GM06990 (cell line): Measurements from ENCODE around the gene JAG1.

Experiments used
- DNase-seq: peaks from one replicate; pipeline ENCODE4 v3.0.0-alpha.2; 2011; ENCODE audit not compliant: insufficient read length; ENCODE audit errors: extremely low read depth
- H3K27me3 ChIP-seq: replicated peaks from 2 replicates; pipeline ENCODE4 v1.6.0; 2011; ENCODE audit warnings: low read length; ENCODE audit not compliant: control insufficient read depth, insufficient read depth
- H3K36me3 ChIP-seq: 2 replicates; pipeline ENCODE4 v1.5.1; 2011; ENCODE audit warnings: low read length; ENCODE audit not compliant: control insufficient read depth, insufficient read depth
- H3K4me3 ChIP-seq: replicated peaks from 2 replicates; pipeline ENCODE4 v1.5.1; 2011; ENCODE audit warnings: low read depth, mild to moderate bottlenecking, control low read depth, low read length
- TF ChIP-seq, protein P1 (sequence below): IDR thresholded peaks from 2 replicates; pipeline ENCODE4 v1.5.1; 2011; ENCODE audit warnings: low read length, control low read depth, mild to moderate bottlenecking, inconsistent platforms; ENCODE audit not compliant: insufficient read depth, poor library complexity, severe bottlenecking

JAG1 gene

GRCh38 chr20:10649080-10649796, 24.6 kb downstream of the JAG1 start:
- TF ChIP-seq, protein P1, sequence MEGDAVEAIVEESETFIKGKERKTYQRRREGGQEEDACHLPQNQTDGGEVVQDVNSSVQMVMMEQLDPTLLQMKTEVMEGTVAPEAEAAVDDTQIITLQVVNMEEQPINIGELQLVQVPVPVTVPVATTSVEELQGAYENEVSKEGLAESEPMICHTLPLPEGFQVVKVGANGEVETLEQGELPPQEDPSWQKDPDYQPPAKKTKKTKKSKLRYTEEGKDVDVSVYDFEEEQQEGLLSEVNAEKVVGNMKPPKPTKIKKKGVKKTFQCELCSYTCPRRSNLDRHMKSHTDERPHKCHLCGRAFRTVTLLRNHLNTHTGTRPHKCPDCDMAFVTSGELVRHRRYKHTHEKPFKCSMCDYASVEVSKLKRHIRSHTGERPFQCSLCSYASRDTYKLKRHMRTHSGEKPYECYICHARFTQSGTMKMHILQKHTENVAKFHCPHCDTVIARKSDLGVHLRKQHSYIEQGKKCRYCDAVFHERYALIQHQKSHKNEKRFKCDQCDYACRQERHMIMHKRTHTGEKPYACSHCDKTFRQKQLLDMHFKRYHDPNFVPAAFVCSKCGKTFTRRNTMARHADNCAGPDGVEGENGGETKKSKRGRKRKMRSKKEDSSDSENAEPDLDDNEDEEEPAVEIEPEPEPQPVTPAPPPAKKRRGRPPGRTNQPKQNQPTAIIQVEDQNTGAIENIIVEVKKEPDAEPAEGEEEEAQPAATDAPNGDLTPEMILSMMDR = no peak
- DNase-seq = no peak
- Histone ChIP-seq H3K4me3 (no peak overlapping the region), H3K27me3 (no peaks in the 10 kb centered on the region; the same call in 1 of the 2 replicates), H3K36me3 (no peaks in the 10 kb centered on the region)

- no peak for DNase-seq
- TF ChIP-seq, protein P1 = no peak
- Histone ChIP-seq H3K36me3 (no peaks in the 10 kb centered on the region), H3K4me3 (no peak overlapping the region), H3K27me3 (no peaks in the 10 kb centered on the region; the same call in 1 of the 2 replicates)
Measured at GRCh38 chr20:10648651-10649050, 25.1 kb downstream of the JAG1 start.

DNA sequence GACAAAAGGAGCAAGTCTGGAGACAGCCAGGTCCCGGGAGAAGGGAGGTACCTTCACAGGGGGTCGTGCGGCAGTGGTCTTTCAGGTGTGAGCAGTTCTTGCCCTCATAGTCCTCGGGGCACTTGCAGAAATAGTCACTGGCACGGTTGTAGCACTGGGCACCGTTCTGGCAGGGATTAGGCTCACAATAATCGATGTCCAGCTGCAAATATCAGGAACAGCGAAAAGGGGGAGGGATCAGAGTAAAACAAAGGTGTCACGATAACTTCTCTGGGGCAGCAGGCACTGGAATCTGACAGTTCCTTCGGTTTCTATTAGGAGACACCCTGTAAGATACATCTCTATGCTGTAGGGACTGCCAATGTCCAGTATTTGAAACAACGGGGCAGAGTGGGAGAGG, 25.9 kb downstream of the JAG1 start:
- H3K4me3 ChIP-seq = no peak overlapping the region
- TF ChIP-seq, protein P1 = no peak
- no peaks in the 10 kb centered on the region for H3K36me3 ChIP-seq
- no peak for DNase-seq
- H3K27me3 ChIP-seq = no peaks in the 10 kb centered on the region; the same call in 1 of the 2 replicates

- Histone ChIP-seq H3K27me3 (no peaks in the 10 kb centered on the region; the same call in 1 of the 2 replicates), H3K4me3 (no peak overlapping the region), H3K36me3 (no peaks in the 10 kb centered on the region)
- DNase-seq = no peak
- TF ChIP-seq, protein P1 = peak; percentile 49
Measured at GRCh38 chr20:10647471-10647870, 26.3 kb downstream of the JAG1 start.

DNA sequence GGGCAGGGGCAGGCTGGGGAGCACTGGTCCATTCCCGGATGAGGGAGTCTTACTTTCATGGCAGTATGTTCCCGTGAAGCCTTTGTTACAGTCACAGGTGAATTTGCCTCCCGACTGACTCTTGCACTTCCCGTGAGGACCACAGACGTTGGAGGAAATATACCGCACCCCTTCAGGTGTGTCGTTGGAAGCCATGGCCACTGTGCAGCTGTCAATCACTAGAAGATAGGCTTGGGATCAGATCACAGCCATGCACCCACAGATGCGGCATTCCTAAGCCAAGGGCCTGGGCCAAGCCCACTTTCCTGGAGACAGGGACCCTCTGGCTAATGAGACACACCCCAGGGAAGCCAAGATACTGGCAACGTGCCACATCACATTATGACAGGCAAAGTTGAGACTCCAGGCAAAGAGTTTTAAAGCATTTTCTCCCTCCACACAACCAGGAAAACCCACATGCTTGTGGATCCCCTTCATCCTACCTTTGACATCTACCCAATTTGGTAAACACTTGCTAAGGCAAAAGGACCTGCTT, 26.8 kb downstream of the JAG1 start:
- Histone ChIP-seq H3K36me3 (no peaks in the 10 kb centered on the region; the same call in 1 of the 2 replicates), H3K4me3 (no peak overlapping the region), H3K27me3 (no peaks in the 10 kb centered on the region; the same call in 1 of the 2 replicates)
- TF ChIP-seq, protein P1 = no peak
- DNase-seq = no peak
